Activated CD8-positive, alpha-beta memory T cell treated with anti-CD3 and anti-CD28 coated beads, Interleukin-2, amount 10 ng/mL, durations not matched to agents 7 days and 5 days (primary cell): Measurements from ENCODE around the gene CCDC34. TPM values are rescaled to one million over a fixed set of nuclear protein-coding genes. Genes with fewer than 3 reads are reported as not detected.

ENCODE experiments used
- ATAC-seq: fragments of 150-1000 bp; cut with Tn5 transposase; one replicate; pipeline ENCODE4 v1.10.0; 2021; ENCODE audit warnings: moderate library complexity
- CTCF ChIA-PET: fragments of 350-600 bp; sonication (Branson Sonifier 250); formaldehyde crosslinking; loops from one replicate; lab custom pipeline; 2021; ENCODE audit warnings: antibody characterized with exemption; lab: Charles Lee
- DNase-seq: peaks from one replicate; pipeline ENCODE4 v3.0.0-alpha.2; 2020
- H3K27ac Mint-ChIP-seq: one replicate; pipeline ENCODE4 v1.8.0; 2021; ENCODE audit warnings: mild to moderate bottlenecking, mixed read lengths
- H3K27me3 Mint-ChIP-seq: one replicate; pipeline ENCODE4 v1.8.0; 2021; ENCODE audit warnings: mixed read lengths
- H3K36me3 Mint-ChIP-seq: one replicate; pipeline ENCODE4 v1.8.0; 2021; ENCODE audit warnings: mild to moderate bottlenecking, mixed read lengths
- H3K4me1 Mint-ChIP-seq: one replicate; pipeline ENCODE4 v1.8.0; 2021; ENCODE audit warnings: mixed read lengths
- H3K4me3 Mint-ChIP-seq: one replicate; pipeline ENCODE4 v1.8.0; 2021; ENCODE audit warnings: mild to moderate bottlenecking, moderate library complexity, mixed read lengths
- H3K9me3 Mint-ChIP-seq: one replicate; pipeline ENCODE4 v1.8.0; 2022; ENCODE audit warnings: low read depth, mixed read lengths
- total RNA-seq, 2 experiments: library from RNA; stranded (reverse); gene quantifications; one replicate each; pipeline ENCODE4 v1.2.3, GENCODE V29; 2021

The CCDC34 gene
- total RNA-seq, 2 experiments from 2014 or later = 17.8 to 19.2 TPM

DNA sequence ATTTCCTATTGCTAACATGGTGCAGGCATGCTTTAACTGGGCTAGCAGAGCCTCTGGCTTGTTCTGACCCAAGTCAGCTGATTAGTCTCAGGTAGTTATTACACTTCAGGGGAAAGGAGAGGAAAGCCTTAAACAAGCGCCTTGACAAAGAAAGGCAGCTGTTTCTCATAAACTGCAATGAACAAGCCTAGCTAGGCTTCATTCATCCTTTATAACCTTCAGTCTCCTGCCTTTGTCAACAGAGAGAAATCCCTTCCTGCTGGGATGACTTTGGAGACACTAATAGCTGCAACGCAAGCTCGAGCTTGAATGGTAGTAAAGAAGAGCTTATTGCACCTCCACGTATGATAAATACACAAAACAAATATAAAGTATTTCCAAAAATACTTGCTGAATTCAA lies 68.4 kb downstream of the CCDC34 start:
- Mint-ChIP-seq H3K9me3 (peaks cover 18% of the 10 kb centered on the region), H3K27me3 (peaks cover 13% of the 10 kb centered on the region), H3K4me1 (no peaks in the 10 kb centered on the region), H3K27ac (no peak overlapping the region), H3K4me3 (no peak overlapping the region), H3K36me3 (peaks cover 3% of the 10 kb centered on the region)
- ATAC-seq = no peak
- no peak for DNase-seq
- CTCF ChIA-PET = no interaction called here

DNA sequence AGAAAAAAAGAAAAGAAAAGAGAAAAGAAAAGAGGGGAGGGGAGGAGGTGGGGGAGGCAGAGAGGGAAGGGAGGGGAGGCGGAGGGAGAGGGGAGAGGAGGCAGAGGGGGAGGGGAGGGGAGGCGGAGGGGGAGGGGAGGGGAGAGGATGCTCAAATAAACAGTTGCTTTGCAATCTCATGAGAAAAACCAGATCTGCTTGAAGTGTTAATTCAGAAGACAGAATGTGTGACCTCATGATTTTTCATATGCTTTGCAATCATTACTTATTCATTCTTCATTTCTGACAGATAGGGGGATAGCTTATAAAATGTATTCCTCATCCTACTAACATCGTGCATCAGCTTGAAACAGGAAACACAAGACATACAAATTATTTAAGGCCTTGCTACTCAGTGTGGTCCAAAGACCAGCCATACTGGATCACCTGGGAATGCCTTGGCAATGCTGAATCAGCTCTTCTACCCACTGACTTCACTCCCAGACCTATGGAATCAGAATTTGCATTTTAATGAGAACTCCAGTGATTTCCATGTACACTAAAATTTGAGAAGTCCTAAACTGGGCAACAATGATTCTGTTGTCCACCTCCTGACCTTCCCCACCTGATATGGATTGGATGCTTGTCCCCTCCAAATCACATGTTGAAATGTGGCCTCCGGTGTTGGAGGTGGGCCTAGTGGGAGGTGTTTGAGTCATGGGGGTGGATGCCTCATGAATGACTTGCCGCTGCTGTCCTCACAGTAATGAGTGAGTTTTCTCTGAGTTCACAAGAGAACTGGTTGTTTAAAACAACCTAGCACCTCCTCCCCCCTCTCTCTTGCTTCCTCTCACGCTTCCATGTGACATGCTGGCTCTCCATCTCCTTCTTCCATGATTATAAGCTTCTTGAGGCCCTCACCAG lies 69.2 kb downstream of the CCDC34 start:
- peaks cover 3% of the 10 kb centered on the region for H3K36me3 Mint-ChIP-seq
- DNase-seq (no peak), ATAC-seq (no peak)
- peaks cover 12% of the 10 kb centered on the region for H3K27me3 Mint-ChIP-seq
- H3K27ac Mint-ChIP-seq = no peak overlapping the region
- CTCF ChIA-PET = no interaction called here
- no peak overlapping the region for H3K4me3 Mint-ChIP-seq
- peaks cover 19% of the 10 kb centered on the region for H3K9me3 Mint-ChIP-seq
- no peaks in the 10 kb centered on the region for H3K4me1 Mint-ChIP-seq

GRCh38 chr11:27292637-27293010 lies 70.4 kb downstream of the CCDC34 start:
- Mint-ChIP-seq H3K4me3 (no peak overlapping the region), H3K36me3 (peaks cover 3% of the 10 kb centered on the region), H3K27ac (no peak overlapping the region), H3K27me3 (peaks cover 10% of the 10 kb centered on the region), H3K9me3 (peaks cover 19% of the 10 kb centered on the region), H3K4me1 (no peaks in the 10 kb centered on the region)
- CTCF ChIA-PET = no interaction called here
- ATAC-seq = no peak
- no peak for DNase-seq

DNA sequence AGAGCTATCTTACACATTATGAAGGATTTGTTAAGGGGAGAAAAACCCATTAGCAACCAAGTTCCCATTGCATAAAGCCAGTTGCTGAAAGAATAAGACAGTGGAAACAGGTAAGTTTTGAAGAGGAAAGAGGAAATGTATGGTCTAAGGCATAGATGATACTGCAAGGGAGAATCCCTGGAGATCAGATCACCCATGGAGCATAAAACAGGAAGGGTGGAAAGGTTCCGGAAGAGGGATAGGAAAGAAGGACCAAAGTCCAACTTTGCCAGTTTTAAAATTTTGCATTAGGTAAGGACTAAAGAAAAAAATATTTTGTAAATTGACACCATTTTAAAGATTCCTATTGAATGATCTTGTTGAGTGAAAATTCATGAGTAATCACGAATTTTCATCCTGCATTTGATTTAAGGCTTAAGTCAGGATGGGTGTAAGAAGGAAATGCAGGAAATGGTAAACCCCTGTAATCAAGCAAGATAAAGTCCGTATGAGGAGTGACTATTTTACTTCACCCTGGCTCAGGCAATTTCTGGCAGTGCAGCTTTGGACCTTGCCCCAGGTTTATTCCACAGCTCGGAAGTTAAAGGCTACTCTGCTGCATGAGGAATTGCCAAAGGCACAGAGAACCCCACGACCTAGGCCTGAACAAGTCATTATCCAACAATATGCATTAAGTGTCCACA lies 70.9 kb downstream of the CCDC34 start:
- Mint-ChIP-seq H3K27ac (no peak overlapping the region), H3K4me1 (no peaks in the 10 kb centered on the region), H3K9me3 (peaks cover 19% of the 10 kb centered on the region), H3K36me3 (peaks cover 3% of the 10 kb centered on the region), H3K27me3 (peaks cover 5% of the 10 kb centered on the region), H3K4me3 (no peak overlapping the region)
- CTCF ChIA-PET = no interaction called here
- DNase-seq (no peak), ATAC-seq (no peak)

- no peak for ATAC-seq
- no peak for DNase-seq
- peaks cover 3% of the 10 kb centered on the region for H3K36me3 Mint-ChIP-seq
- CTCF ChIA-PET = no interaction called here
- H3K9me3 Mint-ChIP-seq = peaks cover 19% of the 10 kb centered on the region
- H3K27me3 Mint-ChIP-seq = peaks cover 5% of the 10 kb centered on the region
- no peak overlapping the region for H3K4me3 Mint-ChIP-seq
- H3K27ac Mint-ChIP-seq = no peak overlapping the region
- no peaks in the 10 kb centered on the region for H3K4me1 Mint-ChIP-seq
Measured at GRCh38 chr11:27291302-27291889, 71.6 kb downstream of the CCDC34 start.

- peaks cover 19% of the 10 kb centered on the region for H3K9me3 Mint-ChIP-seq
- no peaks in the 10 kb centered on the region for H3K4me1 Mint-ChIP-seq
- CTCF ChIA-PET = no interaction called here
Measured at GRCh38 chr11:27290261-27291050, 72.6 kb downstream of the CCDC34 start.

More at GRCh38 chr11:27290261-27291050, 72.6 kb downstream of the CCDC34 start:
- Mint-ChIP-seq H3K27me3 (peaks cover 8% of the 10 kb centered on the region), H3K4me3 (no peak overlapping the region), H3K36me3 (peaks cover 3% of the 10 kb centered on the region), H3K27ac (no peak overlapping the region)
- ATAC-seq (no peak), DNase-seq (no peak)

Other genes with a start within 250 kb of the CCDC34 start
- gene LGR4, start 109.6 kb upstream of the CCDC34 start, total RNA-seq = under 1 TPM; 0.29 to 0.42 TPM
- gene LIN7C, start 143.6 kb upstream of the CCDC34 start, total RNA-seq = 10 to 100 TPM; 18.2 to 23.1 TPM